ENCODE data around the gene MAGEB2. TPM values are rescaled to one million over a fixed set of nuclear protein-coding genes. Genes with fewer than 3 reads are reported as not detected.

The MAGEB2 gene
- polyA plus RNA-seq, 1 donor from 2014 or later, result not detected

DNA sequence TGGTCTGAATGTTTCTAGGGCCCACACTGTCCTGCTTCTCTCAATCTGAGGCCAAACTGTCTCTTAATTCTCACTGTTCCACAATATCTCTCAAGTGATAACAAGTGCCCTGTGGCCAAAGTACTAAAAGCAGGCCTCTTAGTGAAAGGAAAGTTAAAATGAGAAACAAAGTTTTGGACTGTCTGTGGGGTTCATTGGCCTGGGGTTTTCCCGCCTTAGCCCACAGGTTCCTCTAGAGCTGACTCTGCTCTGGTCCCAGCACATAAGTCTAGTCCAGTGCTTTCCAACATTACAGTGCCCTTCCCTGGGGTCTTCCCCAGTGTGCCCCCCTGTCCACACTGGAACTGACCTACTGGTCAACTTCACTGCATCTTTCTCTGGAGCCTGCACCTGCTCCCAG is 37.9 kb downstream of the MAGEB2 start:
- H3K27me3 ChIP-seq (ENCODE audit: insufficient read depth, low read depth, low read length), result no peaks in the 10 kb centered on the region
- no peaks in the 10 kb centered on the region for H3K9me2 ChIP-seq (ENCODE audit: insufficient read depth, low read length)
- H3K4me2 ChIP-seq (ENCODE audit: low read length), result no peak overlapping the region
- no peaks in the 10 kb centered on the region for H3K9me3 ChIP-seq (ENCODE audit: low read length)
- no peak overlapping the region for H3K4me3 ChIP-seq (ENCODE audit: low read length)
- H4K20me1 ChIP-seq (ENCODE audit: insufficient read depth), result no peaks in the 10 kb centered on the region
- H3K79me2 ChIP-seq (replicated peaks; ENCODE audit: insufficient read depth, low read length), result no peaks in the 10 kb centered on the region
- no peak overlapping the region for H3K9ac ChIP-seq (ENCODE audit: low read length)
- TF ChIP-seq POLR2AphosphoS5 (IDR thresholded peaks at IDR 0.05) (no peak), MXI1 (conservative IDR thresholded peaks at IDR 0.05; ENCODE audit: poor library complexity, severe bottlenecking) (no peak), RAD21 (conservative IDR thresholded peaks at IDR 0.05) (no peak), EZH2 (IDR thresholded peaks at IDR 0.05; ENCODE audit: borderline replicate concordance, insufficient read depth, low read length, poor library complexity, severe bottlenecking) (no peak), TAF1 (IDR thresholded peaks at IDR 0.05; ENCODE audit: low read depth) (no peak), REST (IDR thresholded peaks at IDR 0.05; ENCODE audit: borderline replicate concordance) (no peak), EP300 (conservative IDR thresholded peaks at IDR 0.05; ENCODE audit: poor library complexity, severe bottlenecking) (no peak), SMC3 (conservative IDR thresholded peaks at IDR 0.05; ENCODE audit: poor library complexity) (no peak)
- TF ChIP-seq, protein P1, sequence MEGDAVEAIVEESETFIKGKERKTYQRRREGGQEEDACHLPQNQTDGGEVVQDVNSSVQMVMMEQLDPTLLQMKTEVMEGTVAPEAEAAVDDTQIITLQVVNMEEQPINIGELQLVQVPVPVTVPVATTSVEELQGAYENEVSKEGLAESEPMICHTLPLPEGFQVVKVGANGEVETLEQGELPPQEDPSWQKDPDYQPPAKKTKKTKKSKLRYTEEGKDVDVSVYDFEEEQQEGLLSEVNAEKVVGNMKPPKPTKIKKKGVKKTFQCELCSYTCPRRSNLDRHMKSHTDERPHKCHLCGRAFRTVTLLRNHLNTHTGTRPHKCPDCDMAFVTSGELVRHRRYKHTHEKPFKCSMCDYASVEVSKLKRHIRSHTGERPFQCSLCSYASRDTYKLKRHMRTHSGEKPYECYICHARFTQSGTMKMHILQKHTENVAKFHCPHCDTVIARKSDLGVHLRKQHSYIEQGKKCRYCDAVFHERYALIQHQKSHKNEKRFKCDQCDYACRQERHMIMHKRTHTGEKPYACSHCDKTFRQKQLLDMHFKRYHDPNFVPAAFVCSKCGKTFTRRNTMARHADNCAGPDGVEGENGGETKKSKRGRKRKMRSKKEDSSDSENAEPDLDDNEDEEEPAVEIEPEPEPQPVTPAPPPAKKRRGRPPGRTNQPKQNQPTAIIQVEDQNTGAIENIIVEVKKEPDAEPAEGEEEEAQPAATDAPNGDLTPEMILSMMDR (IDR thresholded peaks at IDR 0.05; ENCODE audit: poor library complexity, severe bottlenecking), result no peak
- no peaks in the 10 kb centered on the region for H3F3A ChIP-seq (ENCODE audit: insufficient read depth, low read length, poor library complexity, severe bottlenecking)
- no peaks in the 10 kb centered on the region for H3K36me3 ChIP-seq (ENCODE audit: insufficient read depth, low read length)
- no peak overlapping the region for H3K27ac ChIP-seq (ENCODE audit: low read length)
- no peak overlapping the region for H2AFZ ChIP-seq (ENCODE audit: low read depth, low read length)

DNA sequence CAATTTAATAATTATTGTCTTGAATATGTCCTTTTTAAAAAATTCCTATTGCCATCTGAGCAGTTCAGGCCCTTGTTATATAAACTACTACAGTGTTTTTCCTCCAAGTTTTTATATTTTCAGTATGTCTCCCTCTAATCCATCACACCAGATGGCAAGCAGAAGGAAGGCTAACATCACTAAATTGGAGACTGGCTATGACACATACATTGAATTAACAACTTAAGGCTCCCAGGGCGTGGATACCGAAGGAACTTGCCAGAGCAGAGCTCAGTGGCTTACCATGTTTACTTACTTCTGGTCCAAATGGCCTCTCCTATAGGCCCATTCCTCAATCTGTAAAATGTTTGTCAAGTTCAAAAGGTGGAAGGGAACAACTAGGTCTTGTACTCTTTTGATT is 44.6 kb downstream of the MAGEB2 start:
- no peak overlapping the region for H3K4me3 ChIP-seq (ENCODE audit: low read length)
- no peaks in the 10 kb centered on the region for H3K36me3 ChIP-seq (ENCODE audit: insufficient read depth, low read length)
- TF ChIP-seq EP300 (conservative IDR thresholded peaks at IDR 0.05; ENCODE audit: poor library complexity, severe bottlenecking) (no peak), RAD21 (conservative IDR thresholded peaks at IDR 0.05) (no peak), POLR2AphosphoS5 (IDR thresholded peaks at IDR 0.05) (no peak), EZH2 (IDR thresholded peaks at IDR 0.05; ENCODE audit: borderline replicate concordance, insufficient read depth, low read length, poor library complexity, severe bottlenecking) (no peak), MXI1 (conservative IDR thresholded peaks at IDR 0.05; ENCODE audit: poor library complexity, severe bottlenecking) (no peak), REST (IDR thresholded peaks at IDR 0.05; ENCODE audit: borderline replicate concordance) (no peak), SMC3 (conservative IDR thresholded peaks at IDR 0.05; ENCODE audit: poor library complexity) (no peak)
- TF ChIP-seq, protein P1 (IDR thresholded peaks at IDR 0.05; ENCODE audit: poor library complexity, severe bottlenecking), result no peak
- no peak overlapping the region for H3K27ac ChIP-seq (ENCODE audit: low read length)
- H3F3A ChIP-seq (ENCODE audit: insufficient read depth, low read length, poor library complexity, severe bottlenecking), result no peaks in the 10 kb centered on the region
- H3K9me2 ChIP-seq (ENCODE audit: insufficient read depth, low read length), result no peaks in the 10 kb centered on the region
- no peaks in the 10 kb centered on the region for H3K27me3 ChIP-seq (ENCODE audit: insufficient read depth, low read depth, low read length)
- no peak overlapping the region for H3K9ac ChIP-seq (ENCODE audit: low read length)
- no peaks in the 10 kb centered on the region for H4K20me1 ChIP-seq (ENCODE audit: insufficient read depth)
- no peak overlapping the region for H2AFZ ChIP-seq (ENCODE audit: low read depth, low read length)
- H3K9me3 ChIP-seq (ENCODE audit: low read length), result no peaks in the 10 kb centered on the region
- H3K4me2 ChIP-seq (ENCODE audit: low read length), result no peak overlapping the region
- no peaks in the 10 kb centered on the region for H3K79me2 ChIP-seq (replicated peaks; ENCODE audit: insufficient read depth, low read length)
